HG03175 (cell line): Measurements from ENCODE around the gene LRRC56.

ENCODE experiments used
- ATAC-seq: cut with Tn5 transposase; IDR thresholded peaks from one replicate; pipeline ENCODE4 v1.9.1; 2021; ENCODE audit warnings: mild to moderate bottlenecking, moderate library complexity; ENCODE audit not compliant: unreplicated experiment

The LRRC56 gene

GRCh38 chr11:518463-519202, 18.7 kb upstream of the LRRC56 start:
- ATAC-seq = peak; percentile 85

- no peak for ATAC-seq
These were observed 16.7 kb upstream of the LRRC56 start for GRCh38 chr11:520428-521176.

- ATAC-seq = no peak
These were observed 16.1 kb upstream of the LRRC56 start for GRCh38 chr11:521177-521688.

- no peak for ATAC-seq
These were observed 11.1 kb upstream of the LRRC56 start for GRCh38 chr11:526192-526591.

GRCh38 chr11:528166-528814, 9.0 kb upstream of the LRRC56 start:
- no peak for ATAC-seq

- ATAC-seq = no peak
These were observed 8.3 kb upstream of the LRRC56 start for GRCh38 chr11:528815-529727.

- ATAC-seq = no peak
These were observed 7.5 kb upstream of the LRRC56 start for GRCh38 chr11:529728-530411.

GRCh38 chr11:530960-531831, 6.1 kb upstream of the LRRC56 start:
- ATAC-seq = no peak

GRCh38 chr11:531919-532526, 5.3 kb upstream of the LRRC56 start:
- ATAC-seq = no peak

- ATAC-seq = no peak
These were observed 4.8 kb upstream of the LRRC56 start for GRCh38 chr11:532527-532985.

- ATAC-seq = no peak
These were observed 4.2 kb upstream of the LRRC56 start for GRCh38 chr11:532986-533585.

GRCh38 chr11:533586-534395, 3.5 kb upstream of the LRRC56 start:
- ATAC-seq = no peak

- no peak for ATAC-seq
These were observed 2.7 kb upstream of the LRRC56 start for GRCh38 chr11:534396-535209.

GRCh38 chr11:535210-535518, 2.2 kb upstream of the LRRC56 start:
- ATAC-seq = peak; percentile 16

- ATAC-seq = peak; percentile 75
These were observed 1.5 kb upstream of the LRRC56 start, which contains the start of gene HRAS for GRCh38 chr11:535519-536454. Gene HRAS, minus strand, starts transcription at chr11:535576.
